AG09309 (cell line): ENCODE results near the gene CABCOCO1.
A peak's percentile ranks its signal among the peaks of the same experiment; 100 is the strongest.

Experiments used
- DNase-seq: peaks from one replicate; pipeline ENCODE4 v3.0.0-alpha.2; 2010; ENCODE audit warnings: low read depth
- H3K4me3 ChIP-seq: 2 replicates; pipeline ENCODE4 v1.5.1; 2011; ENCODE audit warnings: mild to moderate bottlenecking, low read depth, low read length, moderate library complexity; ENCODE audit not compliant: control insufficient read depth
- CTCF ChIP-seq: IDR thresholded peaks from 2 replicates; pipeline ENCODE4 v1.5.1; 2011; ENCODE audit warnings: mild to moderate bottlenecking, low read depth, low read length, inconsistent platforms; ENCODE audit not compliant: insufficient read depth, control insufficient read depth; ENCODE audit errors: missing control alignments

CABCOCO1 gene

GRCh38 chr10:61752111-61753011, 89.6 kb downstream of the CABCOCO1 start:
- no peak for TF ChIP-seq CTCF
- no peak overlapping the region for H3K4me3 ChIP-seq
- no peak for DNase-seq

GRCh38 chr10:61753453-61753852, 90.7 kb downstream of the CABCOCO1 start:
- DNase-seq = no peak
- no peak for TF ChIP-seq CTCF
- no peak overlapping the region for H3K4me3 ChIP-seq

GRCh38 chr10:61754587-61755550, 92.1 kb downstream of the CABCOCO1 start:
- H3K4me3 ChIP-seq = no peak overlapping the region
- no peak for DNase-seq
- no peak for TF ChIP-seq CTCF

- TF ChIP-seq CTCF = no peak
- no peak for DNase-seq
- no peak overlapping the region for H3K4me3 ChIP-seq
These were observed 94.3 kb downstream of the CABCOCO1 start for GRCh38 chr10:61757001-61757400.

- no peak overlapping the region for H3K4me3 ChIP-seq
- no peak for TF ChIP-seq CTCF
- DNase-seq = peak; percentile 78
These were observed 95.0 kb downstream of the CABCOCO1 start for GRCh38 chr10:61757525-61758397.

GRCh38 chr10:61758433-61758832, 95.7 kb downstream of the CABCOCO1 start:
- no peak for DNase-seq
- no peak overlapping the region for H3K4me3 ChIP-seq
- TF ChIP-seq CTCF = no peak
